HL-60/S4 treated with retinoic acid at 250 ng/mL for 4 days and 3 days (cell line): ENCODE measurements around the gene GRK3.

Source experiments
- in situ Hi-C: fragments of 300-500 bp; cut with MboI; formaldehyde crosslinking; loops from 2 replicates; pipeline ENCODE4 v1.7.0; 2022; ENCODE audit warnings: low sequenced_read_pairs

Gene GRK3

DNA sequence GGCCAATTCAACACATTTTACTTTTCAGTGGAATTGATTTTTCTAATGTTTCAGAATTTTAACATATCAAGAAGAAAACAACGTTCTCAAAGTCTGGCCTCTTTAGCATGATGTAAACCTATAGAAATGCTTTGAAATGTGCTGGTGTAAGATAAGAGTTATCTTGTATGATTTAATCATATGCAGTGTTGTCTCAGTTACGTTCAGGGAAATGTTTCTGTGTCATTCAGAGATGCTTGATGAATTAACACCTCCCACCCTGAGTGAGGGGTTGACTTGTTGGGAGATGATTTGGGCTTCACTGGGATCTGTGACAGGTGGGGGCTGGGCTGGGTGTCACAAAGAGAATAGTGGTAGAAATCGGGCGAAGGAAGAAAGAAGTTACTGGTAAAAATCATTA lies 161.8 kb downstream of the GRK3 start:
- in situ Hi-C loops: no loop called here

DNA sequence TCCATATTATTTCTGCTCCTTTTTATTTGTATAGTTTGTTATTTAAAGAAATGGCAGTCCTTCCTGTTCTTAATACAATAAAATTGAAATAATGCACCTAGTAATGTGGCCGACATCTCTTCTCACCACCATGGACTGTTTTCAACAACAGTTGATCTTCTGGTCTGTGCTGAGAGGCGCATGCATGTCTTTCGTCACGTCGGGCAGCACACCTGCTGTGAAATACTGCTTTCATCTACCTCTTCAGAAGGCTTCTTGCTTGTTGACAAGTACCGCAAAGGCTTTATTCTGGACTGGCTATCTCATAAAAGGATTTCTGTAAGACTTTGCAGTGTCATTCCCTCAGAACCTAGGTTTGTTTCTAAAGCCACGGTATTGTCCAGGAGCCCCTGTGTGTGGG lies 163.6 kb downstream of the GRK3 start:
- in situ Hi-C loops: no loop called here

DNA sequence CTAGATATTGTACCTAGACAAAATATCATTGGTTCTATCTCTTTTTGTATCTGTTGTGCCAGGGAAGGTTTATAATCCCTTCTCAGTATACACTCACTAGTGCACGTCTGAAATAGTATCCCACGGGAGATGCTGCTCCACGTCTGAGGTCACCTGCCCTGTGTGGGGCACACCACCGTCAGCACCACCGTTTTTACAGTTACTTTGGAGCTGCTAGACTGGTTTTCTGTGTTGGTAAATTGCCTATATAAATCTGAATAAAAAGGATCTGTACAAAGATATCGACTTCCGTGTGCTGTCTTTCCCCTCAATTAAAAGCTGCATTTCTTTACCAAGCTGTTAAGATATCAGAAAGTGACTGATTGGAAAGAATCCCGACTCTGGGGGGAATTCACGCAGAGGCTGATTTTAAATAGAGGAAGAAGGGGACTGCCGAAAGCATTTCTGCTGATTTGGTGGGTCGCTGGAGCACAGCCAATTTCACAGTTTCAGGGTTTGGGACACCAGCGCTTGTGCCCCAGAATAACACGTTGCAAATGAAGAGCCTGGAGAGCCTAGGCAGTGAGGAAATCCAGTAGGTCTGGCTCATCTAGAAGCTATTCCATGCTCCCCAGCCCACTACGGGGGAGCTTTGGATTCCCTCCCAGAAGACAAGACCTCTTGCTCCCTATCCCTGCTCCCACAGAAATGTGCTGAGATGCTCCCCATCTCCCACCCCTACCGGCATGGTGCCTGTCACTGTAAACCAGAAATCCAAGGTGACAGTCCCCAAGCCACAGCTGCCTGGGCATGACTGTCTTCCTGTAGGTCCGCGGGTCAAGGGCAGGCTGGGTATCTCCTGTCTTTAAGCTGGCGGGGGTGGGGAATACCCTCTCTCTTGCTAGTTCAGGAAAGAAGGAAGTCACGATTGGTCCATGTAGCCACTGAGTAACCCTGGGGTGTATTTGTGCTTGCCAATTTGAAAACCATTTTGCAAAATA lies 164.8 kb downstream of the GRK3 start:
- in situ Hi-C loops: no loop called here

DNA sequence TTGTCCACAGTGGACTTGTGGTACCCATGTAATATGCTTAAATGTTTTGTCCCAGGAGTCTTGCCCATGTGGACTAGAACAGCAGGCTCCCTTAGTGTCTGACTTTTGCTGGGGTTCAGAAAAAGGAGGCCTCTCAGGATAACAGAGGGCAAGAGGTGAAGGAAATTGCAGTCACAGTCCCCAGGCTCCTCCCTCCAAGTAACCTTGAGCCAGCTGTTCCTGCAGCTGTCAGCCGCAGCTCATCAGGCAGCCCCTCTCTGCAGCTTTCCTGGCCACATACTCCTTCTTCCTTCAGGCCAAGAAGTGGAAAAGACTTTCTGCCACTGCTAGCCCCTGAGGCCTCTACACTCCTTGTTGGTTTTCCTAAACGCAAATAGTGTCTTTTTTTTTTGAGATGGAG lies 171.2 kb downstream of the GRK3 start:
- in situ Hi-C loops: no loop called here

DNA sequence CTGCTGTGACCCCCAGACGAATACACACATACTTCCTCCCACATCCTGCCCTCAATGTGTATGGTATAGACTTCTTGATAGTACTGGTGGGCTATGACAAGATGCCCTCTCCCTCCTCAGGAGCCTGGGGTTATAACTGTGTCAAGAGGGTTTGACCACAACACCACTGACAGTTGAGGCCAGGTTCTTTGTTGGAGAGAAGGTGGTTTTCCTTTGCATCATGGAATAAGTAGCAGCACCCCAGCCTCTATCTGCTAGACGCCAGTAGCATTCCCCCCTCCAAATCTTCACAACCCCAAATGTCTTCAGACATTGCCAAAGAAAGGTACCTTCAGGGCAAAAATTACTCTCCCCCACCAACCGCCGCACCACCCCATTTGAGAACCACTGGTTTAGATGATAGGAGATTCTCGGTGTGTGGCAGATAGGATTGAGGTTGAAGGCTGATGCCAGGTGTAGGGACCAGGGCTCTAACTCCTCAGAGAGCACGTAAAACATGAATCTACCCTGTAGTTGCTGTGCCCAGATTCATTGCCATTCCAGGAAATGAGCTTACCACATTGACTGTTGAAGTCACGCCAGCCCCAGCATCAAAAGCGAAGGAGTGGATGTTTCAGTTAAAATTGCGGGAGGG lies 172.0 kb downstream of the GRK3 start:
- in situ Hi-C loops: no loop called here

DNA sequence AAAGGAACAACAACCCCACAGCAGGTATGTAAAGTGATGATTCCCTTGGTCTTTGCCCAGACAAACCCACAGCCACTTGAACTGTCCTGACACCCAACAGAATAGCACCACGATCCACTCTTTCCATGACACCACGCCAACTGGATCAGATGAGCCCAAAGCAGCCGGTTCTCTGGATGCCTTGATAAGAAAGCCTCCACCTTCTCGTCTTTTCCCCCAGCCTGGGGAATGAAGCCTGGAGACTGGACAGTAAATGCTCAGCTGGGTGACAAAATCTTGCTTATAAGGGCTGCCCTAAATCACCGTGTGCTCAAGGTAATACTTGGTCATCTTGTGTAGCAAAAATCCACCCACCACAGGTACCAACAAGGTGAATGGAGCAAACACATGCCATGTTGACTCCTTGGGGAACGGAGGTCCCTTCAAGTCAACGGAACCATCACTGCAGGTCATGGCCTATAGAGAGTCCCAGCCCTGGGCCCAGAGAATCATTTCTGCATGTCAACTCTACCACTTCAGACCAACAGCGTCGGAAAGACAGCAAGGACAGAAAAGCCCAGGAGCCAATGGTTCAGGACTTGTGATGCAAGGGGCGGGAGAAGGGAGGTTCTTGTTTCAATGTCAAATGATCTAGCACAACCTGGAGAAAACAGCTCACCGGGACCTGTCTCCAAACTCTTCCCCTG lies 175.3 kb downstream of the GRK3 start:
- in situ Hi-C loops: no loop called here

DNA sequence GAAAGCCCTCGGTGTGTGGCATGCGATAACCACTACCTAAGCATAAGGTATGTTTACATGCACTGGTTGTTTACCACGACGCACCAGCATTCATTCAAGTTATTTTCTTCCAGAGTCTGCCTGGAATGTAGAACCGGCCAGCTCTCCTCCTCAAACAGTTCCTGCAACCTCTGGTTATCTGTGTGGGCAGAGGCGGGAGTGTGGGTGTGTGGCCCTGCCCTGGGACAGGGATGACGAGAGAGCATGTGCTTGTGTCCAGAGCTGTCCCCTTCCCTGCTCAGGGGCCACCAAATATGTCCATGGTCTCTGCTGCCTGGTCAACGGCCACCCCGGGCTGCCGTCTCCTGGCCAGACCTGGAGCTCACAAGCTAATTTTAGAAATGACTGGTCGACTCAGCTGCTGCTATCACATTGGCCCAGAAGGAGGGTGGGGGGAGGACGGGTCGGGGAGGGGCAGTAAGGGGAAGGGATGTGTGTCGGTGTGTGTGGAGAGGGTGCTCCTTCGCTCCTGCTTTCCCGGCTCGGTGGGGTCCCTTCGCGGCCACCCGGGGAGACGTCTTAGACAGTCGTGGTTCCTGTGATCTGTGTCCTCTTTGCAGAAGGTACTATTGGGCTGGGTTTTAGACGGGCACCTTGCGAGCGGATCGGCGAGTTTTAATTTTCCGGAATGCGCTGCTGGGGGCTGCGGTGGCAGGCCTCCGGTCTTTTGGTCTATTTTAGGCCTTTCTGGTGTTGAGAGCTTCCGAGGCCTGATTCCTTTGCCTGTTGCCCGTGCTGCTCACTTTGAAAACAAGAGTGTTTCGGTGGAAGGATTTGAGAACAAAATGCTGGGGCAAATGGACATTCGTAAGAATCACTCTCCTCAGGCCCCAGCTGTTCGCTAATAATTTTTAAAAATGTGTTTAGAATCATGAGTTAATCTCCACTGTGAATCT lies 177.5 kb downstream of the GRK3 start, which contains the start of gene MYO18B:
Gene MYO18B (plus strand): TSS at position 497 of the 935 bp plus-strand sequence. CDS start 18,905 bp downstream, outside the sequence.
- in situ Hi-C loops: no loop called here

DNA sequence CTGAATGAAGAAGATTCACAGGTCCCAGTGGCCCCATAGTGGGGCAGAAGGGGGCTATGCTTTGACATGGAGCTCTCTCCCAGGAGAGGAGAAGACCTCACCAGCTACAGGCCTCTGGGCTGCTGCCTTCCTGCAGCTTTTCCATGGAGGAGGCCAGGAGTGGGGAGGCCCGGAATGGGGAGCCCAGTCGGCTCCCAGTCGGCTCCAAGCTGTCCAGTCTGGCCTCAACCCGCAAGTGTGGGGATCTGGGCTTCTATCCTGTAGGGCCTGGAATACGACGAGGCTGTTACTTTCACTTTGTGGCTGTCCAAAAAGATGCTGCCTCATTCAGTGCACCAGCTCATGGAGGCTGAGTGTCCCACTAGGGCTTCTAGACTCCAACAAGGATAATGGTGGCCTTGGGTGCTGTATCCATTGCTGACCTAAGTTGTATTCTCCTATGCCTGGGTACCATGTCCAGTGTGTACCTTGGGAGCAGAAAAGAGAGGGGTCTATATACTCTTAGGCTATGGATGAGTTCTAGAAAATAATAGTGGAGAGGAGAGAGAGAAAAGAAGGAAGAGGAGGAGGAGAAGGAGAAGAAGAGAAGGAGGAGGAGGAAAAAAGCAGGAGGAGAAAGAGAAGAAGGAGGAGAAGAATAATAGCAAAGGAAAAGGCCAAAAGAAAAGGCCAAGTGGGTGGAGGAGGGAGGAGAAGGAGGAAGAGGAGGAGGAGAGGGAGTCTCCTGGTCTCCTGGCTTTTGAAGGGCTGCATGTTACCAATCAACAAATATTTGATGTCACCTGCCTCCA lies 178.6 kb downstream of the GRK3 start:
- in situ Hi-C loops: no loop called here

DNA sequence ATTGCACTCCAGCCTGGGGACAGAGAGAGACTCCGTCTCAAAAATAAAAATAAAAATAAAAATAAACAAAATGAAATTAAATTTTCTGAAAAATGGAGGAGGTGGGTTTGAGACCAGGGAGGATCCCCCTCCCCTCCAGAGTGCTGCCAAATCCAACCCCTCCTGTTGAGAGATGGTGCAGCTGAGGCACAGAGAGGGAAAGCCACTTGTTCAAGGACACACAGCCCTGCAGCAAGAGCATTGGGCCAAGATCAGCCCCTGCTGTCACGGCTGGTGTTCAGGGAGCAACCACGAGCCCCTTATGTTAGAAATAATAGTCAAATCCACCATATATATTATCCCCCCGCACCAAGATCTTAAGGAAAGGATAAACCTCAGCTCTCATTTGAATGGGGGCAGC lies 180.2 kb downstream of the GRK3 start:
- in situ Hi-C loops: no loop called here

DNA sequence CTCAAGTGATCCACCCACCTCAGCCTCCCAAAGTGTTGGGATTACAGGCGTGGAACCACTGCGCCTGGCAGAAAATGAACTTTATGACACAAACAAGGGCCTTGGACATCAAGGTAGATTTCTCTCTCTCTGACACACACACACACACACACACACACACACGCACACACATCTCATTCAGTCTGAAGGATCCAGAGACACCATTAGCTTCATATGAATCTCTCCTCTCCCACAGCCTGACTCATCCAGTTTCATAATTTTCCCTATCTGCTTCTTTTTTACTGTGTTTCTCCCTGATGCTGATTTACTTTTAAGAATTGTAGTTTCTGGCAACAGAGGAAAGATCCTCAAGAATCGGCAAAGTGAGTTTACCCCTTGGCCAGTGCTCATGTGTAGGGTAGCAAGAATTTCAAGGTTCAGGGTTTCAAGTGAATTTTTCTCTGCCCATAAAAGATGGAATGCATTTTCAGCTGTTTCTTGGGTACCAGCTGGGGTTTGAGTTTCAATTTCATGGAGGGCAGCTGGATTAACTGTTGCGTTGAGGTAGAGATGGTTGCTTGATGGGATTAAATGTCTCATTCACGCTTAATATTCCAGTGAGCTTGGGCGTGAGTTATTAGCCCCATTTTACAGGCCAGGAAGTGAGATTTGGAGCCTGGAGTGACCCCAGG lies 181.0 kb downstream of the GRK3 start:
- in situ Hi-C loops: no loop called here

DNA sequence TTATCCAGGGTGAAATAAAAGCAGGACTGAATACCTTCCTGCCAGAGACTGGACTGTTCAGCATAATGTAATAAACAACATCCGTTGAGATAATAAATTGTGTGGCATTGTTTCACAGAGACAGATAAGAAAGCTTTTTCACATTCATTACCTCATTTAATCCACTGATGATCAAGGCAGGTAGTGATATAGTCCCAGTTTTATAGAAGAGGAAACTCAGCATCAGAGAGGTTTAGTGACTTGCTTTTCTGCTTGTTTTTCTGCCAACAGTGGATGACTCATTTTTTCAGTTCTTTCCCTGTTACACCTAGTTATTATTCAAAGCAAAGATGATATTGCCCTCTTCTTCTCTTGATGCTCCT lies 181.5 kb downstream of the GRK3 start:
- in situ Hi-C loops: no loop called here

DNA sequence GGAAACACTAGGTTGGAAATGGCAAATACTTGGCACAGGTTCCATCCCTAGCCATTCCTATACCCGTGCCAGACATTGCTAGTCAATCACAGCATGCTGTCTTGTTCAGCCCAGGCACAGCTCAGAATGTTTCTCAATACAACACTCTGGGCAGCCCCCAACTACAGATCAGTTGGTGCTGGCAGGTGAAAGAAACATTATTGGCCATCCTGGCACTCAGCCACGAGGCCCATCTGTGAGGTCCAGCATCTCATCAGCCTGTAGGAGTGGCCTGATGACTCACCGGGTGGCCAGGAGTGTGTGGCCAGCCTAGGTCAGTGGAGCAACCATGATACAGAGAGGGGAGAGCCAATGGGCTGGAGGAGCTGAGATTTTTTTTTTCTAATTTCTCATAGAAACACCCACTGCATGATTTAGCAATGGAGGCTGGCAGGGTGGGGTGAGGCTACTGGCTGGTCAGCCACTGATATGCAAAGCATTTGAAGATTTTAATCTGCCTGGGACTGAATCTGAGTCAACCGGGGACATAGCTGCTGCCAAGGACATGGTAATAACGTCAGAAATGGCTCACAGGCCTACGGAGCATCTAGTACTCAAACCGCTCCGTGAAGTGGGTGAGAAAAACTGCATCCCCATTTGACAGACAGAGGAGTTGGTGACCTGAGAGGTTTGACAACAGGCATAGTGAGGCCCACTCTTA lies 182.9 kb downstream of the GRK3 start:
- in situ Hi-C loops: no loop called here

DNA sequence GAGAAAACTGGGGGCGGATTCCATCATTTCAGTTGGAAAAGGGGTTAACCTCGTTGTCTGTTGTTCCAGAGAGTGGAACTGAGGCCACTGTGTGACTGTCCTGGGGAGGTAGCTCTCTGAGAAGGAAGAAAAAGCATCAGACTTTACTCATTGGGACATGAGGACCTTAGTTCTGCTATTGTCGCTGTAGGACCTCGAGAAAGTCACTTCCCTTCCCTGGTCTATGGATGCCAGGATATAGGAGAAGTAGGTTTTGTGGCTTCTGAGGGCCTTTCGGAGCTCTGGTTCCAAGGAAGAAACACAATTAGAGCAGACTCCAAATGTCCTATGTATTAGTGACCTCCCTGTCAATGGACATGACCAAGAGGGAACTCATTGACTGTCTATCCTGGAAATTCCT lies 183.7 kb downstream of the GRK3 start:
- in situ Hi-C loops: no loop called here

DNA sequence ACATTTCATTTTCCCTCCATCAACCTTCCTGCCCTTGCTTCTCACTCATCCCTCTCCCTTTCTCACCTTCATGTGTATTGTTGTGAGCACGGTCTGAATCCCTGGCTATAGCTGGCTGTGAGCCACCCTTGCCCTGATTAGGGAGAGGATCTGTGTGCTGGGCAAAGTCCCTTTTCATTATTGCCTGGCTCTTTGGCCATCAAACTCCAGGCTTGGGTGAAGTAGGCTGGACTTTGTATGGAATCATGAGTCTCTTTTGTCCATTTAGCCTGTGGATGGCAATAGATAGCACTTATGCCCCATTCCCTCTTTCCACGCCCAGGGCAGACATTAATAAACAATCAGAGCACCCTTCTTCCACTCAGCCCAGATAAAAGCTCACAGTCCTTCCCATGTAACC lies 184.2 kb downstream of the GRK3 start:
- in situ Hi-C loops: no loop called here

DNA sequence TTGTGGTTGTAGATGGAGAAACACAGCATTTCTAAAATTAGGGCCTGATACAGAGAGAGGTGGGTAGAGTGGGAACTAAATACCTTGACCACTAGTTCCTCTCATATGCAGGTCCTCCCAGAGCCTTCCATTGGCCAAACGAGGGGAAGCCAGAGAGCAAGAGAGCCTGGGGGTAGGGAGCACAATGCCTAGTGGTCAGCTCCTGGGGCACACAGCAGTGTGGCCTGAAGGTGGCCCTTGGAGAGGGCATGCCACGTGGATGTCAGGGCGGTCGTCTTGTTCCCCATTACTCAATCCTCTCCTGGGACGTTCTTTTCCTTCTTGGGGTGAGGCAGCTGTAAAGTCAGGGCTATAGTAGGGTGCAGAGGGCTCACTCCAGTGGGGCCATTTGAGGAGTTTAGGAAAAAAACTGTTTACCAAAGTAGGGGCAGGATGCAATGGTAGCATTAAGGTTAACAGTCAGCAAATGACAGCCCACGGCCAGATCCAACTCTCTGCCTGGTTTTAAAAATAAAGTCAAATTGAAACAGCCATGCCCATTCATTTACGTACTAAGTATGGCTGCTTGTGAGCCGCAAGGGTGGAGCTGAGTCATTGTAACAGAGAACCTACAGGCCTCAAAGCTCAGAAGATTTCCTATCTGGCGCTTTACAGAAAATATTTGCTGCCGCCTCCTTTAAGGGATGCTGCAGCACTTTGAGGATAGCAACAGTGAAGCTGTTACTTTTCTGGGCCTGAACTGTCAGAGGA lies 185.1 kb downstream of the GRK3 start:
- in situ Hi-C loops: no loop called here

DNA sequence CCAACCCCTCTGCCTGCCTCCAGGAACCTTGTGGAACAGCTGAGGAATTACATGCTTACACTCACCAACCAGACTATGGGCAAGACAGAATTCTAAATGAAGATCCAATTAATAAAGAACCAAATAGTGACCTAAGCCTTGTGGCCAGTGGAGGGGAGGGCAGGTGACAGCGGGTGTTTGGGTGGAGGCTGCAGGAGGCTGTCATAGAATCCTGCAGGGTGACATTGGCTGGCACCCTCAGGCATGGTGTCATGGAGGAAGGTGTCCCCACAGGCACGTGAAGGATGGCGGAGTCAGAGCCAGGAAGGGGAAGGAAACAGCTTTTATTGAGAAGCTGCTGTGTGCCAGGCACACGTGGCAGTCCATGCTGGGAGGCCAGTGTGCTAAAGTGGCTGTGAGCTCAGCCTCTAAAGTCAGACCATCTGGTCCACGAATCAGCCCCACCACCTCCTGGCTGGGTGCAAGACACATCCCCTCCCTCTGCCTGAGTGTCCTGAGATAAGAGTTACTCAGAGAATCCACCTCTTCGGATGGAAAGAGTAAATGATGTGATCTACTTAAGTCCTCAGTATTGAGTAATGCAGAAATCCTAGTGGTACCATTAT lies 186.2 kb downstream of the GRK3 start:
- in situ Hi-C loops: no loop called here

DNA sequence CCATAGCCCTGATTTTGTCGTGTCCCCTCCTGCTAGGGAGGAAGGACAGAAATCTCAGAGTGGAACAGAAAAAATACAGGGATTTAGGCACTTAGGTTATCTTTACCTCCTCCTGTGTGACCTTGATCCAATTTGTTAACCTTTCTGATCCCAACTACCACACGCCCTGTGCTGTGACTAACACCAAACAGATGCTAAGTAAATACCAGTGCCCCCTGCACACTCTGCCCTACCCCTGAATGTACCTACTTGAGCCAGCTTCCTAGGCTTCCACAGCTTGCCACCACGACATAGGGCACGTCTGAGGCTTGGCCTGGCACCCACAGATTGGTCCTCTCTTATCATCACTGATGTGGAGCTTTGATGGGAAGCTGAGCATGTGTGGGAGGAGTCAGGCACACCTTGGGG lies 186.7 kb downstream of the GRK3 start:
- in situ Hi-C loops: no loop called here
